Astrocyte (in vitro differentiated cells and primary cell): ENCODE data around the gene XCL1.

Experiments used
- CTCF ChIP-seq: IDR thresholded peaks from 2 replicates; pipeline ENCODE4 v1.5.1; 2011; ENCODE audit warnings: low read depth, mild to moderate bottlenecking, inconsistent platforms, low read length, moderate library complexity; ENCODE audit not compliant: insufficient read depth
- EZH2 ChIP-seq: IDR thresholded peaks from 2 replicates; pipeline ENCODE4 v1.6.1; 2012; ENCODE audit warnings: mild to moderate bottlenecking, low read length, inconsistent platforms; ENCODE audit not compliant: insufficient read depth

- TF ChIP-seq CTCF (no peak), EZH2 (no peak)
Measured at GRCh38 chr1:168572633-168573032, 3.8 kb upstream of the XCL1 start.
